GDM1 (cell line): ENCODE measurements around the gene SSTR5.

Source experiments
- DNase-seq: peaks from one replicate; lab custom pipeline; 2025; lab: John Stamatoyannopoulos, UW

The SSTR5 gene

GRCh38 chr16:1072526-1073261 is at the start of gene SSTR5:
Gene SSTR5 (plus strand): TSS chr16:1072747. CDS start chr16:1078869, 6,122 bp downstream.
- DNase-seq = no peak

GRCh38 chr16:1024138-1024537 is 48.4 kb upstream of the SSTR5 start:
- no peak for DNase-seq

GRCh38 chr16:1025183-1025809 is 47.3 kb upstream of the SSTR5 start:
- DNase-seq = peak; percentile 10

- no peak for DNase-seq
Measured at GRCh38 chr16:1026057-1026783, 46.3 kb upstream of the SSTR5 start.

GRCh38 chr16:1026784-1027500 is 45.6 kb upstream of the SSTR5 start:
- DNase-seq = no peak

GRCh38 chr16:1027501-1027815 is 45.1 kb upstream of the SSTR5 start:
- no peak for DNase-seq

GRCh38 chr16:1028056-1028455 is 44.5 kb upstream of the SSTR5 start:
- DNase-seq = no peak

GRCh38 chr16:1028524-1029258 is 43.9 kb upstream of the SSTR5 start:
- no peak for DNase-seq

GRCh38 chr16:1029259-1029545 is 43.3 kb upstream of the SSTR5 start:
- no peak for DNase-seq

- no peak for DNase-seq
Measured at GRCh38 chr16:1030473-1030901, 42.1 kb upstream of the SSTR5 start.

GRCh38 chr16:1031666-1032065 is 40.9 kb upstream of the SSTR5 start:
- DNase-seq = no peak

GRCh38 chr16:1032607-1033006 is 39.9 kb upstream of the SSTR5 start:
- no peak for DNase-seq

GRCh38 chr16:1033128-1033679 is 39.3 kb upstream of the SSTR5 start:
- DNase-seq = no peak

- no peak for DNase-seq
Measured at GRCh38 chr16:1034230-1035065, 38.1 kb upstream of the SSTR5 start.

- DNase-seq = no peak
Measured at GRCh38 chr16:1035066-1035415, 37.5 kb upstream of the SSTR5 start.

- no peak for DNase-seq
Measured at GRCh38 chr16:1036166-1036565, 36.4 kb upstream of the SSTR5 start.

- DNase-seq = no peak
Measured at GRCh38 chr16:1036726-1037393, 35.7 kb upstream of the SSTR5 start.

GRCh38 chr16:1037394-1038257 is 34.9 kb upstream of the SSTR5 start:
- DNase-seq = no peak

GRCh38 chr16:1038932-1039331 is 33.6 kb upstream of the SSTR5 start:
- no peak for DNase-seq
